H1 (cell line): Measurements from ENCODE around the gene OGG1. TPM values are rescaled to one million over a fixed set of nuclear protein-coding genes. Genes with fewer than 3 reads are reported as not detected.

Source experiments
- CTCF ChIA-PET: fragments of 300-600 bp; sonication (Branson Sonifier 250); formaldehyde crosslinking; loops from one replicate; lab custom pipeline; 2021; ENCODE audit not compliant: partially characterized antibody; lab: Charles Lee
- POLR2A ChIA-PET: fragments of 300-600 bp; sonication (Branson Sonifier 250); formaldehyde crosslinking; loops from one replicate; lab custom pipeline; 2021; ENCODE audit warnings: inconsistent platforms; ENCODE audit not compliant: partially characterized antibody; lab: Charles Lee
- DNase-seq, 2 experiments: peaks; one replicate each; pipeline versions ENCODE4 v3.0.0 to v3.0.0-alpha.2; 2010 to 2022; ENCODE audit warnings: low spot score in 2 of 2, low read depth in 1 of 2, mixed read lengths in 1 of 2
- FAIRE-seq: peaks from 2 replicates; lab custom pipeline; 2011; peaks lifted over from hg19 to GRCh38; lab: Jason Lieb, UNC
- H2AFZ ChIP-seq: 2 replicates; pipeline ENCODE4 v1.8.1; 2012; ENCODE audit warnings: low read length, inconsistent platforms
- H2AK5ac ChIP-seq: 2 replicates; pipeline ENCODE4 v1.6.1; 2013; ENCODE audit warnings: low read depth, low read length
- H2BK120ac ChIP-seq: replicated peaks from 2 replicates; pipeline ENCODE3; 2013; ENCODE audit warnings: low read depth, low read length, inconsistent platforms
- H2BK12ac ChIP-seq: 2 replicates; pipeline ENCODE4 v1.6.1; 2013; ENCODE audit warnings: low read depth, low read length
- H2BK15ac ChIP-seq: 2 replicates; pipeline ENCODE4 v1.6.1; 2013; ENCODE audit warnings: low read length
- H2BK20ac ChIP-seq: 2 replicates; pipeline ENCODE4 v1.6.1; 2013; ENCODE audit warnings: low read length
- H2BK5ac ChIP-seq: 2 replicates; pipeline ENCODE4 v1.6.1; 2013; ENCODE audit warnings: low read depth, low read length
- H3K14ac ChIP-seq: 2 replicates; pipeline ENCODE4 v1.6.1; 2013; ENCODE audit warnings: inconsistent platforms; ENCODE audit not compliant: insufficient read length
- H3K18ac ChIP-seq: 2 replicates; pipeline ENCODE4 v1.6.1; 2013; ENCODE audit warnings: low read length; ENCODE audit errors: extremely low read depth
- H3K23ac ChIP-seq: 2 replicates; pipeline ENCODE4 v1.6.1; 2013; ENCODE audit warnings: inconsistent platforms; ENCODE audit not compliant: insufficient read length
- H3K23me2 ChIP-seq: 2 replicates; pipeline ENCODE4 v1.6.1; 2013; ENCODE audit warnings: low read depth, low read length
- H3K27ac ChIP-seq: 2 replicates; pipeline ENCODE4 v1.6.1; 2011; ENCODE audit warnings: low read depth, low read length, inconsistent platforms
- H3K27me3 ChIP-seq, 4 experiments: replicated peaks in 1 of 4; 1 replicate in 1 of 4; 2 replicates in 3 of 4; pipeline versions ENCODE4 v1.6.1 to v1.8.1; 2011 to 2013; ENCODE audit warnings: low read length in 3 of 4, mild to moderate bottlenecking in 3 of 4, inconsistent platforms in 2 of 4, mixed read lengths in 2 of 4, moderate library complexity in 1 of 4; ENCODE audit not compliant: control insufficient read depth in 3 of 4, insufficient read depth in 3 of 4; ENCODE audit errors: extremely low read depth in 1 of 4
- H3K36me3 ChIP-seq, 4 experiments: 2 replicates each; pipeline versions ENCODE4 v1.6.1 to v1.8.1; 2011 to 2013; ENCODE audit warnings: mild to moderate bottlenecking in 4 of 4, low read length in 3 of 4, moderate library complexity in 2 of 4, control low read depth in 1 of 4, inconsistent platforms in 1 of 4; ENCODE audit not compliant: insufficient read depth in 4 of 4, control insufficient read depth in 2 of 4
- H3K4ac ChIP-seq: replicated peaks from 2 replicates; pipeline ENCODE3; 2013; ENCODE audit warnings: low read length, low read depth, mixed read lengths, inconsistent platforms; ENCODE audit not compliant: insufficient read length
- H3K4me1 ChIP-seq, 4 experiments: replicated peaks in 1 of 4; 1 replicate in 1 of 4; 2 replicates in 3 of 4; pipeline versions ENCODE4 v1.6.1 to v1.8.1; 2011 to 2013; ENCODE audit warnings: low read length in 3 of 4, inconsistent platforms in 2 of 4, mixed read lengths in 1 of 4; ENCODE audit not compliant: insufficient read depth in 4 of 4, control insufficient read depth in 3 of 4
- H3K4me2 ChIP-seq, 2 experiments: 2 replicates each; pipeline versions ENCODE4 v1.6.1 to v1.8.1; 2011 to 2013; ENCODE audit warnings: low read depth in 2 of 2, low read length in 2 of 2, control low read depth in 1 of 2, inconsistent platforms in 1 of 2, mild to moderate bottlenecking in 1 of 2; ENCODE audit not compliant: insufficient read depth in 1 of 2
- H3K4me3 ChIP-seq, 4 experiments: fragments of 200-600, 300-600 bp in 1 of 4; sonication (generic), shearing (Covaris generic), sonication (Bioruptor Twin) in 1 of 4; 2 replicates each; pipeline versions ENCODE4 v1.5.1 to v1.8.1; 2011 to 2016; ENCODE audit warnings: low read length in 4 of 4, low read depth in 3 of 4, control low read depth in 2 of 4, inconsistent platforms in 2 of 4, mild to moderate bottlenecking in 2 of 4, mixed read lengths in 1 of 4, moderate library complexity in 1 of 4; ENCODE audit not compliant: insufficient read depth in 2 of 4; ENCODE audit errors: extremely low read depth in 1 of 4
- H3K56ac ChIP-seq: replicated peaks from 2 replicates; pipeline ENCODE3; 2013; ENCODE audit warnings: low read depth, mild to moderate bottlenecking, mixed read lengths, low read length, inconsistent platforms; ENCODE audit not compliant: insufficient read length
- H3K79me1 ChIP-seq: 2 replicates; pipeline ENCODE4 v1.6.1; 2013; ENCODE audit warnings: low read depth, low read length, control low read depth
- H3K79me2 ChIP-seq, 2 experiments: 2 replicates each; pipeline versions ENCODE4 v1.6.1 to v1.8.1; 2012 to 2013; ENCODE audit warnings: low read length in 2 of 2, mild to moderate bottlenecking in 2 of 2, inconsistent platforms in 1 of 2; ENCODE audit not compliant: insufficient read depth in 2 of 2, control insufficient read depth in 1 of 2
- H3K9ac ChIP-seq, 4 experiments: replicated peaks in 1 of 4; 1 replicate in 1 of 4; 2 replicates in 3 of 4; pipeline versions ENCODE4 v1.6.1 to v1.8.1; 2011 to 2013; ENCODE audit warnings: low read depth in 3 of 4, low read length in 3 of 4, control low read depth in 2 of 4, mild to moderate bottlenecking in 2 of 4, moderate library complexity in 2 of 4, inconsistent platforms in 1 of 4; ENCODE audit errors: extremely low read depth in 1 of 4
- H3K9me3 ChIP-seq, 2 experiments: 2 replicates each; pipeline versions ENCODE4 v1.6.1 to v1.8.1; 2012 to 2013; ENCODE audit warnings: mild to moderate bottlenecking in 2 of 2, moderate library complexity in 2 of 2, control low read depth in 1 of 2, inconsistent platforms in 1 of 2, low read depth in 1 of 2, low read length in 1 of 2, mixed read lengths in 1 of 2; ENCODE audit not compliant: insufficient read depth in 2 of 2
- H4K20me1 ChIP-seq, 2 experiments: replicated peaks in 1 of 2; 2 replicates each; pipeline versions ENCODE3 to v1.8.1; 2011 to 2013; ENCODE audit warnings: inconsistent platforms in 2 of 2, low read length in 2 of 2, mild to moderate bottlenecking in 1 of 2; ENCODE audit not compliant: insufficient read depth in 2 of 2, control insufficient read depth in 1 of 2
- H4K5ac ChIP-seq: 2 replicates; pipeline ENCODE4 v1.6.1; 2013; ENCODE audit warnings: low read length, low read depth, mixed read lengths, inconsistent platforms; ENCODE audit not compliant: insufficient read length
- H4K8ac ChIP-seq: 2 replicates; pipeline ENCODE4 v1.8.0; 2013; ENCODE audit warnings: mild to moderate bottlenecking, moderate library complexity, low read length, inconsistent platforms; ENCODE audit not compliant: insufficient read depth; ENCODE audit errors: extremely low read depth
- H4K91ac ChIP-seq: replicated peaks from 2 replicates; pipeline ENCODE3; 2013; ENCODE audit warnings: low read length, mixed read lengths, inconsistent platforms; ENCODE audit not compliant: insufficient read length
- CBX8 ChIP-seq: fragments of 300-800, 300-1000 bp; sonication (generic); IDR thresholded peaks from 2 replicates; pipeline ENCODE4 v1.7.1; 2016; ENCODE audit warnings: low read depth, low read length, borderline replicate concordance
- CREB1 ChIP-seq: IDR thresholded peaks from 2 replicates; pipeline ENCODE4 v1.6.1; 2012; ENCODE audit warnings: inconsistent platforms
- EGR1 ChIP-seq: IDR thresholded peaks from 2 replicates; pipeline ENCODE4 v1.6.1; 2011; ENCODE audit warnings: low read depth, low read length, borderline replicate concordance
- EP300 ChIP-seq, 2 experiments: IDR thresholded peaks; 1 replicate in 1 of 2; 2 replicates in 1 of 2; pipeline ENCODE4 v1.6.1; 2011 to 2012; ENCODE audit warnings: low read depth in 2 of 2, low read length in 2 of 2, mild to moderate bottlenecking in 2 of 2, borderline replicate concordance in 1 of 2, inconsistent platforms in 1 of 2, moderate library complexity in 1 of 2
- EZH2 ChIP-seq: fragments of 200-600 bp; sonication (generic); IDR thresholded peaks from 2 replicates; pipeline ENCODE4 v1.7.1; 2012; ENCODE audit warnings: low read depth, mild to moderate bottlenecking, moderate library complexity, low read length, inconsistent platforms; ENCODE audit not compliant: severe bottlenecking
- HDAC6 ChIP-seq: IDR thresholded peaks from one replicate; pipeline ENCODE4 v1.7.1; 2012; ENCODE audit warnings: low read depth, mild to moderate bottlenecking, inconsistent platforms, low read length, moderate library complexity
- KDM1A ChIP-seq: fragments of 200-600, 300-600 bp; sonication (generic); IDR thresholded peaks from 2 replicates; pipeline ENCODE4 v1.7.1; 2016; ENCODE audit warnings: mild to moderate bottlenecking, low read length, borderline replicate concordance
- KDM4A ChIP-seq: IDR thresholded peaks from one replicate; pipeline ENCODE4 v1.7.1; 2012; ENCODE audit warnings: low read depth, mild to moderate bottlenecking, moderate library complexity, low read length, inconsistent platforms; ENCODE audit not compliant: severe bottlenecking
- PHF8 ChIP-seq: fragments of 200-600 bp; sonication (generic); conservative IDR thresholded peaks from 2 replicates; pipeline ENCODE4 v1.7.1; 2012; ENCODE audit warnings: low read depth, mild to moderate bottlenecking, inconsistent platforms, low read length, moderate library complexity
- RBBP5 ChIP-seq: IDR thresholded peaks from 2 replicates; pipeline ENCODE4 v1.7.1; 2012; ENCODE audit warnings: low read depth, mild to moderate bottlenecking, inconsistent platforms, low read length, moderate library complexity, borderline replicate concordance
- RXRA ChIP-seq: IDR thresholded peaks from 2 replicates; pipeline ENCODE4 v1.6.1; 2011; ENCODE audit warnings: low read depth, mild to moderate bottlenecking, low read length, moderate library complexity; ENCODE audit not compliant: insufficient read depth
- TBP ChIP-seq: IDR thresholded peaks from 2 replicates; pipeline ENCODE4 v1.6.1; 2011; ENCODE audit warnings: low read depth, low read length, improper control_type of control experiment
- WGBS, 2 experiments: shearing (Covaris generic) in 1 of 2; methylation state at CpG; one replicate each; pipeline versions ENCODE4 v1.1.6 to v1.1.7; 2013 to 2015; ENCODE audit warnings: low lambda C conversion rate in 2 of 2, mixed read lengths in 2 of 2, inconsistent platforms in 1 of 2, low coverage in 1 of 2, missing lambda C conversion rate in 1 of 2; ENCODE audit not compliant: insufficient replicate concordance in 2 of 2, insufficient coverage in 1 of 2, insufficient read length in 1 of 2; ENCODE audit errors: extremely low coverage in 1 of 2, missing lambda C conversion rate in 1 of 2; 5-methylcytosine and 5-hydroxymethylcytosine counted together
- polyA plus RNA-seq, 7 experiments: library from polyadenylated mRNA; depleted of rRNA in 3 of 7; stranded (reverse) in 5 of 7; unstranded in 2 of 7; fragments of >200 nt in 5 of 7; fragments of 200-250 nt in 2 of 7; gene quantifications; 1 replicate in 5 of 7; 2 replicates in 1 of 7; 4 replicates in 1 of 7; pipeline versions ENCODE4 v1.2.1 to v1.2.3, GENCODE V29; 2011 to 2013; ENCODE audit warnings: missing spikeins in 2 of 7, mixed read lengths in 2 of 7
- total RNA-seq: library from RNA; stranded (reverse); fragmentation: NEBNext Ultra II Directional; extraction: Animal tissue kit (Norgen Biotek cat#: 25700); gene quantifications from 2 replicates; pipeline ENCODE4 v1.2.1, GENCODE V29; 2021

OGG1 gene
- total and polyA plus RNA-seq, 2 of the 8 experiments (the other 6 are each of a cell fraction or from before 2014, with no cell fraction given) = 29.6 to 46.8 TPM

DNA sequence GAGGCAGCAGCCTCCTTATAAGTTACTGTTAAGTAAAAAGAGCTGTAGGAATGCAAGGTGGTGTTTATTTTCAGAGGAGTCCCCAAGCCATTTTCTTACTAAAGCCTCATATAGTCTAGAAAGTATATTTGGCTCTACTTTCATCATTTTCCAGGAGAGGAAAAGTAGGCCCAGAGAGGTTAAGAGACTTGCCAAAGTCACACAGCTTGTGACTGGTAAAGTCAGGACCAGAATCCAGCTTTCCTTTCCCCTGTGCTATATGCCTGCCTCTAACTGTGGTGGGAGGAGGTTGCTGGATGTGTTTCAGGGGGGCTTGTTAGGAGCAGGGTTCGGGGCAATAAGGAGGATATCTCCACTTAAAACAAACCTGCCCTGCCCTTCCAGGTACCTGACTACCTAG lies 7.2 kb upstream of the OGG1 start:
- H3K23ac ChIP-seq = no peak overlapping the region

More for the DNA sequence above, 7.2 kb upstream of the OGG1 start:
- Histone ChIP-seq H4K8ac (no peak overlapping the region; the same call in 1 of the 2 replicates), H3K27ac (no peak overlapping the region), H3K9me3 (no peaks in the 10 kb centered on the region), H3K4ac (no peak overlapping the region), H4K20me1 (peaks cover 2 to 14% of the 10 kb centered on the region in 2 experiments), H3K4me2 (no peak overlapping the region), H2BK12ac (no peak overlapping the region), H4K91ac (no peak overlapping the region), H4K5ac (no peak overlapping the region), H2BK15ac (no peak overlapping the region), H3K9ac (no peak overlapping the region), H2BK20ac (no peak overlapping the region), H2BK5ac (no peak overlapping the region), H3K18ac (no peak overlapping the region), H3K56ac (no peak overlapping the region), H3K27me3 (0 out of 7 replicates have a peak, but pooled peaks cover 0 to 2% (median 0%) of the 10 kb centered on the region in 4 experiments), H3K36me3 (peaks cover 65 to 98% (median 92%) of the 10 kb centered on the region in 4 experiments), H3K14ac (no peak overlapping the region), H2AFZ (no peak overlapping the region), H3K23me2 (no peaks in the 10 kb centered on the region), H3K79me1 (peaks cover 5% of the 10 kb centered on the region; the same call in 1 of the 2 replicates), H2BK120ac (no peak overlapping the region), H3K79me2 (no peaks in the 10 kb centered on the region), H3K4me3 (no peak overlapping the region), H2AK5ac (no peak overlapping the region), H3K4me1 (no peaks in the 10 kb centered on the region)
- ChIA-PET POLR2A (interaction anchor here (0.6 to 6.7 kb wide), 2 partner anchors 10 to 27 kb away, joined by 3 to 56 read pairs; partner anchors contain the start of genes BRPF1 and CAMK1), CTCF (interaction anchor here (1.6 kb wide), 1 partner anchor 15 kb away, joined by 6 read pairs; no protein-coding TSS in a partner anchor)
- FAIRE-seq = no peak
- TF ChIP-seq KDM1A (no peak), EP300 (IDR thresholded peaks at IDR 0.05; ENCODE audit: borderline replicate concordance in 1 of 2, low read depth in 2 of 2, low read length in 2 of 2) (no peak), RXRA (no peak), TBP (no peak), KDM4A (no peak), RBBP5 (no peak), HDAC6 (no peak), CREB1 (no peak), EGR1 (no peak), PHF8 (no peak), EZH2 (no peak), CBX8 (no peak)
- no peak for DNase-seq
- 92% methylated on average over 1 of the region's 1 CpG; no CpG with 5 or more reads in 1 of the 2 experiments for WGBS, 2 experiments
